Skeletal muscle satellite cell (primary cell): Measurements from ENCODE around the gene CNPY4.

Experiments used
- H3K27me3 ChIP-seq: 2 replicates; pipeline ENCODE4 v1.7.0; 2013; ENCODE audit warnings: low read length; ENCODE audit not compliant: control insufficient read depth, insufficient read depth
- H3K36me3 ChIP-seq: 2 replicates; pipeline ENCODE4 v1.7.0; 2013; ENCODE audit warnings: mild to moderate bottlenecking, control low read depth, low read length; ENCODE audit not compliant: insufficient read depth
- H3K4me1 ChIP-seq: 2 replicates; pipeline ENCODE4 v1.7.0; 2013; ENCODE audit warnings: low read length; ENCODE audit not compliant: control insufficient read depth, insufficient read depth
- H3K4me2 ChIP-seq: 2 replicates; pipeline ENCODE4 v1.7.0; 2013; ENCODE audit warnings: mild to moderate bottlenecking, low read length
- H3K4me3 ChIP-seq: 2 replicates; pipeline ENCODE4 v1.7.0; 2013; ENCODE audit warnings: low read length
- H3K9ac ChIP-seq: 2 replicates; pipeline ENCODE4 v1.7.0; 2013; ENCODE audit warnings: mild to moderate bottlenecking, low read depth, low read length, moderate library complexity
- H3K9me3 ChIP-seq: replicated peaks from 2 replicates; pipeline ENCODE4 v1.7.0; 2013; ENCODE audit warnings: mild to moderate bottlenecking, control low read depth, low read length

Gene CNPY4

GRCh38 chr7:100107125-100107737, 12.2 kb upstream of the CNPY4 start:
- Histone ChIP-seq H3K4me1 (peaks cover 14% of the 10 kb centered on the region), H3K4me3 (no peak overlapping the region), H3K9me3 (no peaks in the 10 kb centered on the region), H3K36me3 (peaks cover 56% of the 10 kb centered on the region), H3K9ac (no peak overlapping the region), H3K27me3 (no peaks in the 10 kb centered on the region), H3K4me2 (no peak overlapping the region)

GRCh38 chr7:100107890-100108289, 11.5 kb upstream of the CNPY4 start:
- H3K4me2 ChIP-seq = no peak overlapping the region
- peaks cover 56% of the 10 kb centered on the region for H3K36me3 ChIP-seq
- no peak overlapping the region for H3K4me3 ChIP-seq
- H3K27me3 ChIP-seq = no peaks in the 10 kb centered on the region
- H3K4me1 ChIP-seq = peaks cover 7% of the 10 kb centered on the region
- H3K9ac ChIP-seq = no peak overlapping the region
- H3K9me3 ChIP-seq = no peaks in the 10 kb centered on the region

- Histone ChIP-seq H3K4me1 (no peaks in the 10 kb centered on the region), H3K4me3 (no peak overlapping the region), H3K9ac (no peak overlapping the region), H3K4me2 (no peak overlapping the region), H3K36me3 (peaks cover 62% of the 10 kb centered on the region), H3K9me3 (no peaks in the 10 kb centered on the region), H3K27me3 (no peaks in the 10 kb centered on the region)
These were observed 9.8 kb upstream of the CNPY4 start for GRCh38 chr7:100109521-100110163.

- H3K9ac ChIP-seq = no peak overlapping the region
- peaks cover 53% of the 10 kb centered on the region for H3K36me3 ChIP-seq
- no peaks in the 10 kb centered on the region for H3K4me1 ChIP-seq
- H3K4me3 ChIP-seq = no peak overlapping the region
- H3K27me3 ChIP-seq = no peaks in the 10 kb centered on the region
- no peaks in the 10 kb centered on the region for H3K9me3 ChIP-seq
- no peak overlapping the region for H3K4me2 ChIP-seq
These were observed 8.3 kb upstream of the CNPY4 start for GRCh38 chr7:100111156-100111555.

GRCh38 chr7:100111914-100112313, 7.5 kb upstream of the CNPY4 start:
- H3K9me3 ChIP-seq = no peaks in the 10 kb centered on the region
- peaks cover 46% of the 10 kb centered on the region for H3K36me3 ChIP-seq
- H3K4me3 ChIP-seq = no peak overlapping the region
- no peak overlapping the region for H3K9ac ChIP-seq
- H3K4me2 ChIP-seq = no peak overlapping the region
- H3K27me3 ChIP-seq = no peaks in the 10 kb centered on the region
- H3K4me1 ChIP-seq = no peaks in the 10 kb centered on the region

- no peak overlapping the region for H3K9ac ChIP-seq
These were observed 4.4 kb upstream of the CNPY4 start for GRCh38 chr7:100115026-100115425.

GRCh38 chr7:100118388-100119071, 904 bp upstream of the CNPY4 start:
- Histone ChIP-seq H3K4me3 (peak overlapping the region; percentile 76), H3K36me3 (peaks cover 19% of the 10 kb centered on the region), H3K4me1 (peaks cover 13% of the 10 kb centered on the region), H3K27me3 (no peaks in the 10 kb centered on the region), H3K4me2 (peak overlapping the region; percentile 90), H3K9ac (peak overlapping the region; percentile 85), H3K9me3 (no peaks in the 10 kb centered on the region)

More at GRCh38 chr7:100115026-100115425, 4.4 kb upstream of the CNPY4 start:
- Histone ChIP-seq H3K36me3 (peaks cover 23% of the 10 kb centered on the region), H3K9me3 (no peaks in the 10 kb centered on the region), H3K4me1 (peaks cover 5% of the 10 kb centered on the region), H3K27me3 (no peaks in the 10 kb centered on the region), H3K4me2 (no peak overlapping the region), H3K4me3 (no peak overlapping the region)

- H3K36me3 ChIP-seq = peaks cover 17% of the 10 kb centered on the region
- H3K9ac ChIP-seq = peak overlapping the region; percentile 85
- no peaks in the 10 kb centered on the region for H3K9me3 ChIP-seq
- H3K4me3 ChIP-seq = peak overlapping the region; percentile 76
- H3K4me2 ChIP-seq = peak overlapping the region; percentile 90
- no peaks in the 10 kb centered on the region for H3K27me3 ChIP-seq
- peaks cover 13% of the 10 kb centered on the region for H3K4me1 ChIP-seq
These were observed 717 bp downstream of the CNPY4 start for GRCh38 chr7:100119970-100120732.

GRCh38 chr7:100120733-100121036, 1.3 kb downstream of the CNPY4 start:
- Histone ChIP-seq H3K4me1 (peaks cover 13% of the 10 kb centered on the region), H3K4me2 (peak overlapping the region; percentile 90), H3K9me3 (no peaks in the 10 kb centered on the region), H3K9ac (peak overlapping the region; percentile 85), H3K36me3 (peaks cover 17% of the 10 kb centered on the region), H3K4me3 (peak overlapping the region; percentile 76), H3K27me3 (no peaks in the 10 kb centered on the region)

GRCh38 chr7:100122067-100122466, 2.6 kb downstream of the CNPY4 start:
- Histone ChIP-seq H3K4me1 (peaks cover 16% of the 10 kb centered on the region), H3K36me3 (peaks cover 17% of the 10 kb centered on the region), H3K4me2 (no peak overlapping the region), H3K9ac (no peak overlapping the region), H3K4me3 (no peak overlapping the region), H3K27me3 (no peaks in the 10 kb centered on the region), H3K9me3 (no peaks in the 10 kb centered on the region)

- Histone ChIP-seq H3K4me1 (peaks cover 16% of the 10 kb centered on the region), H3K27me3 (no peaks in the 10 kb centered on the region), H3K9me3 (no peaks in the 10 kb centered on the region), H3K36me3 (peaks cover 17% of the 10 kb centered on the region), H3K4me3 (no peak overlapping the region), H3K9ac (no peak overlapping the region), H3K4me2 (no peak overlapping the region)
These were observed 3.1 kb downstream of the CNPY4 start for GRCh38 chr7:100122568-100122967.
